Glutamatergic neuron (in vitro differentiated cells): ENCODE results near the gene POLDIP3. TPM values are rescaled to one million over a fixed set of nuclear protein-coding genes. Genes with fewer than 3 reads are reported as not detected.

ENCODE experiments used
- DNase-seq: peaks from one replicate; pipeline ENCODE4 v3.0.0; 2022
- H3K27ac Mint-ChIP-seq: one replicate; pipeline ENCODE4 v1.8.0; 2020; ENCODE audit warnings: mild to moderate bottlenecking, mixed read lengths, inconsistent platforms; ENCODE audit not compliant: unreplicated experiment
- H3K27me3 Mint-ChIP-seq: one replicate; pipeline ENCODE4 v1.8.0; 2020; ENCODE audit warnings: mild to moderate bottlenecking, moderate library complexity, mixed read lengths, inconsistent platforms; ENCODE audit not compliant: unreplicated experiment
- H3K36me3 Mint-ChIP-seq: one replicate; pipeline ENCODE4 v1.8.0; 2020; ENCODE audit warnings: mild to moderate bottlenecking, mixed read lengths, inconsistent platforms; ENCODE audit not compliant: unreplicated experiment
- H3K4me1 Mint-ChIP-seq: one replicate; pipeline ENCODE4 v1.8.0; 2020; ENCODE audit warnings: mild to moderate bottlenecking, low read depth, mixed read lengths, inconsistent platforms; ENCODE audit not compliant: unreplicated experiment
- H3K4me3 Mint-ChIP-seq: one replicate; pipeline ENCODE4 v1.8.0; 2020; ENCODE audit warnings: mild to moderate bottlenecking, mixed read lengths, inconsistent platforms; ENCODE audit not compliant: unreplicated experiment
- H3K9me3 Mint-ChIP-seq: one replicate; pipeline ENCODE4 v1.8.0; 2020; ENCODE audit warnings: mild to moderate bottlenecking, moderate library complexity, mixed read lengths, inconsistent platforms; ENCODE audit not compliant: unreplicated experiment
- CTCF ChIP-seq: fragments of 200-600 bp; sonication (generic); IDR thresholded peaks from one replicate; pipeline ENCODE4 v1.5.0; 2021; ENCODE audit not compliant: partially characterized antibody, unreplicated experiment
- total RNA-seq: library from RNA; stranded (reverse); fragmentation: NEBNext Ultra II Directional; extraction: Animal tissue kit (Norgen Biotek cat#: 25700); gene quantifications from one replicate; pipeline ENCODE4 v1.2.1, GENCODE V29; 2021; ENCODE audit not compliant: unreplicated experiment

The POLDIP3 gene
- total RNA-seq, 1 donor from 2014 or later: 52.8 TPM

DNA sequence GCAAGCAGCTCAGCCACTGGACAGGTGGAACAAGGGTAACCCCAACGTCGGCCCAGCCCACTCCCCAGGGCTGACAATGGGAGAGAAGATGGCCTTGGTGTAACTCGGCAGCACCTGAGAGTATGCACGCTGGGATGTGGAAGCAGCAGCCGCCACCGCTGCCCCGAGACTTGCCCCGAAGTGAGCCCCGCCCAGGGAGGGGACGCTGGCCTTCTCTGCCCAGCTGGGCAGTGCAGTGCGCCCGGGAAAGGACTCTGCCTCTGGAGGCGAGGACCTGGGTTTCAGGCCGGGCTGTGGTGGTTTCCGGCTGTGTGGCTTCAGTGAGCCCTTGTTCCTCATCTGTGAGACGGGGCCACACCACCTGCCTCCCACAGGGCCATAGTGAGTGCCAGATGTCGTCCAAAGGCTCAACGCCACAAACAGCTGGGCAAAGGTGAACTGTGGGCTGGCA, 8.6 kb upstream of the POLDIP3 start:
- Mint-ChIP-seq H3K4me3 (no peak overlapping the region), H3K9me3 (peaks cover 1% of the 10 kb centered on the region), H3K4me1 (peaks cover 3% of the 10 kb centered on the region), H3K27me3 (peaks cover 4% of the 10 kb centered on the region), H3K27ac (no peak overlapping the region), H3K36me3 (no peaks in the 10 kb centered on the region)
- DNase-seq: no peak
- no peak for TF ChIP-seq CTCF

GRCh38 chr22:42622061-42622710, 7.5 kb upstream of the POLDIP3 start:
- no peak for DNase-seq
- TF ChIP-seq CTCF: no peak
- H3K27ac Mint-ChIP-seq: no peak overlapping the region
- peaks cover 10% of the 10 kb centered on the region for H3K27me3 Mint-ChIP-seq
- no peaks in the 10 kb centered on the region for H3K36me3 Mint-ChIP-seq
- peaks cover 1% of the 10 kb centered on the region for H3K9me3 Mint-ChIP-seq
- no peak overlapping the region for H3K4me3 Mint-ChIP-seq
- H3K4me1 Mint-ChIP-seq: peaks cover 3% of the 10 kb centered on the region

GRCh38 chr22:42621505-42622002, 6.9 kb upstream of the POLDIP3 start:
- no peak overlapping the region for H3K27ac Mint-ChIP-seq
- peaks cover 3% of the 10 kb centered on the region for H3K4me1 Mint-ChIP-seq
- H3K9me3 Mint-ChIP-seq: peaks cover 1% of the 10 kb centered on the region
- peak; percentile 90 for DNase-seq
- peaks cover 10% of the 10 kb centered on the region for H3K27me3 Mint-ChIP-seq
- H3K4me3 Mint-ChIP-seq: no peak overlapping the region
- peak; percentile 94 for TF ChIP-seq CTCF
- no peaks in the 10 kb centered on the region for H3K36me3 Mint-ChIP-seq

DNA sequence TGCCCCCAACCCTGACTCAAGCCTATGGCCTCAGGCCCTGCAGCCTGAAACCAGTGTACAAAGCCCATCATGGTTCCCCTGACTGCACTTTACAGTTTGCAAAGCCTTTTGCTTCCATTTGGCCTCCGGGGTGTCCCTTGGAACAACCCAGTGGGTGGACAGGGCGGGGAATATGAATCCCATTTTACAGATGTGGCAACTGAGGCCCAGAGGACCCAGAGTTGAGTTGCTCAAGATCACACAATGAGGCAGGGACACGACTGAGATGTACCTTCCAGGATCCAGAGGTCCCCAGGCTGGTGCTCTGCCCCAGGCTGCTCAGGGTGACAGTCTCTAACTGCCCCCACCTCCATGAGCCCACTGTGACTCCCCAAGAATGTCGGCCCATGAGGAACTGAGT, 5.4 kb upstream of the POLDIP3 start:
- DNase-seq: no peak
- TF ChIP-seq CTCF: no peak
- no peak overlapping the region for H3K27ac Mint-ChIP-seq
- H3K27me3 Mint-ChIP-seq: peaks cover 16% of the 10 kb centered on the region
- H3K4me1 Mint-ChIP-seq: peaks cover 8% of the 10 kb centered on the region
- H3K36me3 Mint-ChIP-seq: no peaks in the 10 kb centered on the region
- H3K4me3 Mint-ChIP-seq: no peak overlapping the region
- H3K9me3 Mint-ChIP-seq: peaks cover 9% of the 10 kb centered on the region

GRCh38 chr22:42619261-42620063, 4.8 kb upstream of the POLDIP3 start:
- peaks cover 22% of the 10 kb centered on the region for H3K27me3 Mint-ChIP-seq
- H3K4me3 Mint-ChIP-seq: no peak overlapping the region
- no peak overlapping the region for H3K27ac Mint-ChIP-seq
- TF ChIP-seq CTCF: no peak
- no peak for DNase-seq
- peaks cover 13% of the 10 kb centered on the region for H3K9me3 Mint-ChIP-seq
- H3K4me1 Mint-ChIP-seq: peaks cover 8% of the 10 kb centered on the region
- no peaks in the 10 kb centered on the region for H3K36me3 Mint-ChIP-seq
